Panc1 (cell line): ENCODE results near the gene GLIS1. TPM values are rescaled to one million over a fixed set of nuclear protein-coding genes. Genes with fewer than 3 reads are reported as not detected.

Experiments used
- ATAC-seq: fragments of 200-7000 bp; cut with Tn5 transposase; 2 replicates; pipeline ENCODE4 v1.9.1; 2020; ENCODE audit warnings: mild to moderate bottlenecking, moderate library complexity
- BruUV-seq: library from RNA; stranded (reverse); fragments of 400-500 nt; replicated peaks from 2 replicates; lab custom pipeline; 2021; lab: Mats Ljungman, UMichigan
- CTCF ChIA-PET: fragments of 300-600 bp; sonication (Branson Sonifier 250); formaldehyde crosslinking; loops from one replicate; lab custom pipeline; 2022; ENCODE audit warnings: antibody characterized with exemption; lab: Charles Lee
- POLR2A ChIA-PET: fragments of 300-600 bp; sonication (Branson Sonifier 250); formaldehyde crosslinking; loops from one replicate; lab custom pipeline; 2022; ENCODE audit warnings: antibody characterized with exemption; lab: Charles Lee
- DNase-seq: peaks from one replicate; pipeline ENCODE4 v3.0.0-alpha.2; 2010; ENCODE audit warnings: low read depth, low spot score
- H3K27ac ChIP-seq: 2 replicates; pipeline ENCODE4 v1.5.1; 2011; ENCODE audit warnings: mild to moderate bottlenecking, low read length, inconsistent platforms
- H3K27me3 ChIP-seq: fragments of 200-500 bp; sonication (Bioruptor generic); 2 replicates; pipeline ENCODE4 v1.6.0; 2014; ENCODE audit warnings: low read length, inconsistent platforms; ENCODE audit not compliant: control insufficient read depth, insufficient read depth
- H3K36me3 ChIP-seq: fragments of 200-500 bp; sonication (Bioruptor generic); 2 replicates; pipeline ENCODE4 v1.5.1; 2014; ENCODE audit warnings: inconsistent platforms, mild to moderate bottlenecking, low read length, moderate library complexity; ENCODE audit not compliant: control insufficient read depth, insufficient read depth
- H3K4me1 ChIP-seq: 2 replicates; pipeline ENCODE4 v1.5.1; 2011; ENCODE audit warnings: inconsistent platforms, mild to moderate bottlenecking, low read length, moderate library complexity; ENCODE audit not compliant: control insufficient read depth, insufficient read depth
- H3K4me3 ChIP-seq, 2 experiments: 2 replicates each; pipeline ENCODE4 v1.5.1; 2011 to 2012; ENCODE audit warnings: low read depth in 2 of 2, low read length in 2 of 2, mild to moderate bottlenecking in 2 of 2, inconsistent platforms in 1 of 2, moderate library complexity in 1 of 2
- H3K9me3 ChIP-seq: fragments of 200-500 bp; sonication (Bioruptor generic); 2 replicates; pipeline ENCODE4 v1.5.1; 2014; ENCODE audit warnings: low read depth, mild to moderate bottlenecking, inconsistent platforms, low read length, moderate library complexity; ENCODE audit not compliant: control insufficient read depth, insufficient read depth
- POLR2AphosphoS5 ChIP-seq: IDR thresholded peaks from 2 replicates; pipeline ENCODE4 v1.6.1; 2012; ENCODE audit warnings: mild to moderate bottlenecking, low read depth, low read length, moderate library complexity
- SIN3A ChIP-seq: IDR thresholded peaks from 2 replicates; pipeline ENCODE4 v1.6.1; 2012; ENCODE audit warnings: low read depth, mild to moderate bottlenecking, low read length, moderate library complexity, borderline replicate concordance; ENCODE audit not compliant: insufficient read depth
- TCF7L2 ChIP-seq: IDR thresholded peaks from 2 replicates; pipeline ENCODE4 v1.6.1; 2011; ENCODE audit warnings: mild to moderate bottlenecking, low read depth, low read length, inconsistent platforms
- in situ Hi-C: cut with HindIII; loops from 2 replicates; pipeline ENCODE4 v1.10.0; 2016; ENCODE audit warnings: low sequenced_read_pairs, low pct_unique_long_range_greater_than_20kb
- intact Hi-C: fragments of 100-400 bp; cut with micrococcal nuclease; formaldehyde crosslinking; loops from one replicate; pipeline ENCODE4 v1.10.0; 2022; ENCODE audit not compliant: unreplicated experiment
- total RNA-seq: library from RNA; stranded (reverse); gene quantifications from one replicate; pipeline ENCODE4 v1.2.1, GENCODE V29; 2021; ENCODE audit not compliant: unreplicated experiment
- TF ChIP-seq, protein P1 (sequence below), 2 experiments: IDR thresholded peaks; 2 replicates each; pipeline ENCODE4 v1.6.1; 2011 to 2012; ENCODE audit warnings: low read depth in 2 of 2, control low read depth in 1 of 2, low read length in 1 of 2, mild to moderate bottlenecking in 1 of 2, moderate library complexity in 1 of 2; ENCODE audit not compliant: insufficient read depth in 1 of 2
- TF ChIP-seq, protein P2 (sequence below): fragments of 450-650 bp; IDR thresholded peaks from 2 replicates; pipeline ENCODE4 v1.5.1; 2017; ENCODE audit warnings: mild to moderate bottlenecking

The GLIS1 gene
- total RNA-seq, 1 experiment from 2014 or later = 0.28 TPM

DNA sequence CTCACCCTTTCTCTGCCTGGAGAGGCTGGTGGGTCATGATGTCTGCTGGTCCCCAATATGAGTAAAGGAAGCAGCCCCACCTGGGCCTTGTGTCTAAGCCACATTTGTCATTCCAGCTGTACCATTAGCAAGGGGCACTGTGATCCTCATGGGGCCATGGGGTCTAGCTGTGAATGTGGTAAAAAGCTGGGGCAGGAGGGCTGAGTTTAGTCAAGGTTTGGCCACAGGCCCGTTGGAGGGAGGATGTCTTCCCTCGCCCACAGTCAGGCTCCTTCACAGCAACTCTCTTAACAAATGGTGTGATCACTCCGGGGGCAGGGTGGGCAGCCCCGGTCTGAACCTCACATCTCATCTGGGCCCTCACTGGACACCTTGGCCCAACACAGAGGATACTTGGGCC, 164.3 kb downstream of the GLIS1 start:
- TF ChIP-seq TCF7L2 = no peak
- TF ChIP-seq POLR2AphosphoS5 = no peak
- TF ChIP-seq SIN3A = no peak
- TF ChIP-seq, protein P1, sequence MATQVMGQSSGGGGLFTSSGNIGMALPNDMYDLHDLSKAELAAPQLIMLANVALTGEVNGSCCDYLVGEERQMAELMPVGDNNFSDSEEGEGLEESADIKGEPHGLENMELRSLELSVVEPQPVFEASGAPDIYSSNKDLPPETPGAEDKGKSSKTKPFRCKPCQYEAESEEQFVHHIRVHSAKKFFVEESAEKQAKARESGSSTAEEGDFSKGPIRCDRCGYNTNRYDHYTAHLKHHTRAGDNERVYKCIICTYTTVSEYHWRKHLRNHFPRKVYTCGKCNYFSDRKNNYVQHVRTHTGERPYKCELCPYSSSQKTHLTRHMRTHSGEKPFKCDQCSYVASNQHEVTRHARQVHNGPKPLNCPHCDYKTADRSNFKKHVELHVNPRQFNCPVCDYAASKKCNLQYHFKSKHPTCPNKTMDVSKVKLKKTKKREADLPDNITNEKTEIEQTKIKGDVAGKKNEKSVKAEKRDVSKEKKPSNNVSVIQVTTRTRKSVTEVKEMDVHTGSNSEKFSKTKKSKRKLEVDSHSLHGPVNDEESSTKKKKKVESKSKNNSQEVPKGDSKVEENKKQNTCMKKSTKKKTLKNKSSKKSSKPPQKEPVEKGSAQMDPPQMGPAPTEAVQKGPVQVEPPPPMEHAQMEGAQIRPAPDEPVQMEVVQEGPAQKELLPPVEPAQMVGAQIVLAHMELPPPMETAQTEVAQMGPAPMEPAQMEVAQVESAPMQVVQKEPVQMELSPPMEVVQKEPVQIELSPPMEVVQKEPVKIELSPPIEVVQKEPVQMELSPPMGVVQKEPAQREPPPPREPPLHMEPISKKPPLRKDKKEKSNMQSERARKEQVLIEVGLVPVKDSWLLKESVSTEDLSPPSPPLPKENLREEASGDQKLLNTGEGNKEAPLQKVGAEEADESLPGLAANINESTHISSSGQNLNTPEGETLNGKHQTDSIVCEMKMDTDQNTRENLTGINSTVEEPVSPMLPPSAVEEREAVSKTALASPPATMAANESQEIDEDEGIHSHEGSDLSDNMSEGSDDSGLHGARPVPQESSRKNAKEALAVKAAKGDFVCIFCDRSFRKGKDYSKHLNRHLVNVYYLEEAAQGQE (IDR thresholded peaks at IDR 0.05; ENCODE audit: insufficient read depth in 1 of 2, low read depth in 2 of 2, low read length in 1 of 2) = no peak
- TF ChIP-seq, protein P2, sequence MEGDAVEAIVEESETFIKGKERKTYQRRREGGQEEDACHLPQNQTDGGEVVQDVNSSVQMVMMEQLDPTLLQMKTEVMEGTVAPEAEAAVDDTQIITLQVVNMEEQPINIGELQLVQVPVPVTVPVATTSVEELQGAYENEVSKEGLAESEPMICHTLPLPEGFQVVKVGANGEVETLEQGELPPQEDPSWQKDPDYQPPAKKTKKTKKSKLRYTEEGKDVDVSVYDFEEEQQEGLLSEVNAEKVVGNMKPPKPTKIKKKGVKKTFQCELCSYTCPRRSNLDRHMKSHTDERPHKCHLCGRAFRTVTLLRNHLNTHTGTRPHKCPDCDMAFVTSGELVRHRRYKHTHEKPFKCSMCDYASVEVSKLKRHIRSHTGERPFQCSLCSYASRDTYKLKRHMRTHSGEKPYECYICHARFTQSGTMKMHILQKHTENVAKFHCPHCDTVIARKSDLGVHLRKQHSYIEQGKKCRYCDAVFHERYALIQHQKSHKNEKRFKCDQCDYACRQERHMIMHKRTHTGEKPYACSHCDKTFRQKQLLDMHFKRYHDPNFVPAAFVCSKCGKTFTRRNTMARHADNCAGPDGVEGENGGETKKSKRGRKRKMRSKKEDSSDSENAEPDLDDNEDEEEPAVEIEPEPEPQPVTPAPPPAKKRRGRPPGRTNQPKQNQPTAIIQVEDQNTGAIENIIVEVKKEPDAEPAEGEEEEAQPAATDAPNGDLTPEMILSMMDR = no peak
- intact Hi-C loops (no loop called here), in situ Hi-C loops (no loop called here)
- ATAC-seq (no peak), DNase-seq (no peak)
- Histone ChIP-seq H3K9me3 (no peaks in the 10 kb centered on the region), H3K4me1 (no peaks in the 10 kb centered on the region), H3K4me3 (no peak overlapping the region), H3K27ac (no peak overlapping the region), H3K36me3 (no peaks in the 10 kb centered on the region), H3K27me3 (no peaks in the 10 kb centered on the region; the same call in 1 of the 2 replicates)
- ChIA-PET CTCF (no interaction called here), POLR2A (no interaction called here)
- BruUV-seq = no TSS peak

DNA sequence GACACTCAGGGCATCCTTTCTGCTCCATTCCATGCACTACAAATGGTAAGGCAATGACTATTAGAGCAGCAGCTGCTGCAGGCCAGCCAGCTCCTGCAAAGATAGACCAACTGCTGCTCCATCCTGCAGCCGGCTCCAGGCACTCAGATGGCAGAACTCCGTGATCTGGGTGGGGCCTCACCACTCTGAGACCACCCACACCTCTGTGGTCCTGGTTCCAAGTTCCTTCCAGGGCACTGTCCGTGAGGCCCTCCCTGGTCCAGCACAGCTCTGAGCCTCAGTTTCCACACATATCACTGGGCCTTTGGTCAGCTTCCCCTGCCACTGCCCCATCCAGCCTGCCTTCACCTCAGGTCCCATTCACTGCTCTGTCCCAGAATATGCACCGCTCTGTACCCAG, 165.0 kb downstream of the GLIS1 start:
- POLR2A ChIA-PET = no interaction called here
- TF ChIP-seq TCF7L2 = no peak
- no peak for TF ChIP-seq SIN3A
- TF ChIP-seq POLR2AphosphoS5 = no peak
- TF ChIP-seq, protein P2 = no peak
- TF ChIP-seq, protein P1 (IDR thresholded peaks at IDR 0.05; ENCODE audit: insufficient read depth in 1 of 2, low read depth in 2 of 2, low read length in 1 of 2) = no peak
- Histone ChIP-seq H3K27me3 (no peaks in the 10 kb centered on the region; the same call in 1 of the 2 replicates), H3K36me3 (no peaks in the 10 kb centered on the region), H3K27ac (no peak overlapping the region), H3K4me3 (no peak overlapping the region), H3K4me1 (no peaks in the 10 kb centered on the region), H3K9me3 (no peaks in the 10 kb centered on the region)
- no peak for DNase-seq
- CTCF ChIA-PET = no interaction called here
- in situ Hi-C loops (no loop called here), intact Hi-C loops (no loop called here)
- no peak for ATAC-seq
- no TSS peak for BruUV-seq
